Measurements from ENCODE around the gene FIGLA. TPM values are rescaled to one million over a fixed set of nuclear protein-coding genes. Genes with fewer than 3 reads are reported as not detected.

Gene FIGLA
- total RNA-seq, 6 donors from 2014 or later = not detected

- ATAC-seq (ENCODE audit: low FRiP score in 2 of 2) = no peak
Measured at GRCh38 chr2:70728128-70728527, 62.3 kb downstream of the FIGLA start.

More at GRCh38 chr2:70728128-70728527, 62.3 kb downstream of the FIGLA start:
- Histone ChIP-seq H3K27me3 (no peaks in the 10 kb centered on the region), H3K27ac (no peak overlapping the region), H3K9me3 (no peaks in the 10 kb centered on the region), H3K4me3 (no peak overlapping the region), H3K36me3 (no peaks in the 10 kb centered on the region), H3K4me1 (no peaks in the 10 kb centered on the region)
- no peak for DNase-seq
- TF ChIP-seq EP300 (IDR thresholded peaks at IDR 0.05) (no peak), POLR2AphosphoS5 (IDR thresholded peaks at IDR 0.05) (no peak), CTCF (IDR thresholded peaks at IDR 0.05) (no peak), POLR2A (IDR thresholded peaks at IDR 0.05) (no peak)
- WGBS, 2 donors = 75 to 88% methylated on average over 6 to 7 of the region's 7 CpGs

Small RNA genes lying within 50 kb of the gene (small RNA-seq; reads per million reads assigned to genes)
- gene HMGN2P21 = 0 reads per million in 4 donors

Other genes starting within 250 kb of the FIGLA start
- 10 to 100 TPM in 3 of 6 donors, 1 to 10 TPM in 3; 4.2 to 19.6 (median 10.7) TPM for gene TGFA, start 236.8 kb downstream of the FIGLA start, total RNA-seq
- 1 to 10 TPM in 2 of 6 donors, under 1 TPM in 4; under 0.01 to 3.3 (median 0.50) TPM for gene ADD2, start 22.4 kb downstream of the FIGLA start, total RNA-seq
- 1 to 10 TPM in 1 of 6 donors, under 1 TPM in 4, not detected in 1; 0.15 to 1.0 (median 0.57) TPM for gene CLEC4F, start 30.0 kb upstream of the FIGLA start, total RNA-seq
- 1 to 10 TPM in 1 of 6 donors, under 1 TPM in 1, not detected in 4; 0.74 to 2.2 TPM for gene CD207, start 45.2 kb upstream of the FIGLA start, total RNA-seq
- gene VAX2, start 109.9 kb upstream of the FIGLA start, total RNA-seq = 10 to 100 TPM in 1 of 6 donors, 1 to 10 TPM in 1, under 1 TPM in 3, not detected in 1; 0.83 to 10.5 (median 0.91) TPM
- gene ATP6V1B1, start 145.3 kb upstream of the FIGLA start, total RNA-seq = 10 to 100 TPM in 1 of 6 donors, 1 to 10 TPM in 4, not detected in 1; 1.6 to 23.0 (median 3.2) TPM
- gene ANKRD53, start 188.0 kb upstream of the FIGLA start, total RNA-seq = 10 to 100 TPM in 1 of 6 donors, 1 to 10 TPM in 2, under 1 TPM in 3; 0.26 to 10.5 (median 1.4) TPM
- 10 to 100 TPM; 10.9 to 68.3 (median 33.8) TPM for gene TEX261, start 204.2 kb upstream of the FIGLA start, total RNA-seq